ENCODE measurements around the gene ATF7IP.

ATF7IP gene

GRCh38 chr12:14422516-14423230 lies 57.2 kb downstream of the ATF7IP start:
- peak in 1 of 2 experiments; percentile 73 for DNase-seq

- DNase-seq = no peak
These were observed 59.1 kb downstream of the ATF7IP start for GRCh38 chr12:14424545-14424944.

- DNase-seq = no peak
These were observed 61.3 kb downstream of the ATF7IP start for GRCh38 chr12:14426792-14427191.

- no peak for DNase-seq
These were observed 62.4 kb downstream of the ATF7IP start for GRCh38 chr12:14427929-14428328.

GRCh38 chr12:14430394-14430986 lies 65.0 kb downstream of the ATF7IP start:
- DNase-seq = no peak

- peak in 1 of 2 experiments; percentile 8 for DNase-seq
These were observed 66.5 kb downstream of the ATF7IP start for GRCh38 chr12:14431975-14432374.

- DNase-seq = no peak
These were observed 70.1 kb downstream of the ATF7IP start for GRCh38 chr12:14435627-14436026.

GRCh38 chr12:14442221-14442881 lies 76.9 kb downstream of the ATF7IP start:
- DNase-seq = no peak

- no peak for DNase-seq
These were observed 78.0 kb downstream of the ATF7IP start for GRCh38 chr12:14443531-14443930.

- no peak for DNase-seq
These were observed 85.0 kb downstream of the ATF7IP start for GRCh38 chr12:14450479-14450878.

- no peak for DNase-seq
These were observed 86.9 kb downstream of the ATF7IP start for GRCh38 chr12:14452336-14452735.

GRCh38 chr12:14452865-14453264 lies 87.4 kb downstream of the ATF7IP start:
- no peak for DNase-seq

GRCh38 chr12:14454098-14454907 lies 88.8 kb downstream of the ATF7IP start:
- peak; percentile 19 to 54 for DNase-seq

GRCh38 chr12:14460212-14460841 lies 94.8 kb downstream of the ATF7IP start:
- DNase-seq = no peak

GRCh38 chr12:14471497-14471896 lies 106.0 kb downstream of the ATF7IP start:
- DNase-seq = no peak

- DNase-seq = peak in 1 of 2 experiments; percentile 9
These were observed 108.3 kb downstream of the ATF7IP start for GRCh38 chr12:14473707-14474287.

- DNase-seq = no peak
These were observed 113.5 kb downstream of the ATF7IP start for GRCh38 chr12:14479004-14479403.

GRCh38 chr12:14481201-14481600 lies 115.7 kb downstream of the ATF7IP start:
- no peak for DNase-seq

- no peak for DNase-seq
These were observed 116.9 kb downstream of the ATF7IP start for GRCh38 chr12:14482361-14482760.

GRCh38 chr12:14482886-14483285 lies 117.4 kb downstream of the ATF7IP start:
- DNase-seq = no peak

GRCh38 chr12:14495326-14495725 lies 129.8 kb downstream of the ATF7IP start:
- DNase-seq = no peak

All from NCI-H2081 (cell line).